A549 (cell line): ENCODE measurements around the gene FKTN. TPM values are rescaled to one million over a fixed set of nuclear protein-coding genes. Genes with fewer than 3 reads are reported as not detected.

ENCODE experiments used
- ATAC-seq, 2 experiments: fragments of 200-7000 bp in 1 of 2; fragments of >200 bp in 1 of 2; cut with Nextera tagmentation in 1 of 2; cut with Tn5 transposase in 1 of 2; 3 replicates each; pipeline versions ENCODE4 v1.8.0 to v1.9.1; 2018 to 2020; ENCODE audit warnings: mild to moderate bottlenecking in 1 of 2, moderate library complexity in 1 of 2
- CTCF ChIA-PET: fragments of 300-600 bp; sonication (Branson Sonifier 250); formaldehyde crosslinking; extraction: SDS; loops from one replicate; lab custom pipeline; 2021; ENCODE audit warnings: antibody characterized with exemption, inconsistent platforms; lab: Yijun Ruan, JAX
- POLR2A ChIA-PET: fragments of 350-600 bp; formaldehyde crosslinking; extraction: SDS; loops from one replicate; lab custom pipeline; 2021; ENCODE audit warnings: antibody characterized with exemption, inconsistent platforms; lab: Yijun Ruan, JAX
- DNase-seq, 2 experiments: peaks; one replicate each; pipeline versions ENCODE4 v3.0.0 to v3.0.0-alpha.2; 2011 to 2016; ENCODE audit warnings: low read depth in 1 of 2, low spot score in 1 of 2
- FAIRE-seq: peaks from 2 replicates; lab custom pipeline; 2011; peaks lifted over from hg19 to GRCh38; lab: Jason Lieb, UNC
- H3K27ac ChIP-seq, 2 experiments: fragments of >200 bp; sonication (Bioruptor Twin); formaldehyde crosslinking; 3 replicates each; pipeline ENCODE4 v1.5.1; 2016 to 2017
- H3K4me1 ChIP-seq: fragments of >200 bp; sonication (Bioruptor Twin); formaldehyde crosslinking; 3 replicates; pipeline ENCODE4 v1.6.1; 2016
- H3K4me2 ChIP-seq: fragments of >200 bp; sonication (Bioruptor Twin); formaldehyde crosslinking; 3 replicates; pipeline ENCODE4 v1.6.1; 2016
- H3K4me3 ChIP-seq: fragments of >200 bp; sonication (Bioruptor Twin); formaldehyde crosslinking; 3 replicates; pipeline ENCODE4 v1.5.1; 2016
- H3K9me3 ChIP-seq: fragments of >200 bp; sonication (Bioruptor Twin); formaldehyde crosslinking; 3 replicates; pipeline ENCODE4 v1.6.1; 2016
- CHD4 ChIP-seq: fragments of 200-600 bp; sonication (generic); IDR thresholded peaks from 2 replicates; pipeline ENCODE4 v1.6.1; 2016; ENCODE audit warnings: antibody characterized with exemption, mild to moderate bottlenecking, borderline replicate concordance
- CTCF ChIP-seq: fragments of >200 bp; sonication (Bioruptor Twin); formaldehyde crosslinking; IDR thresholded peaks from 3 replicates; pipeline ENCODE4 v1.5.1; 2016
- EHF ChIP-seq: fragments of 250-450 bp; sonication (Bioruptor Pico); IDR thresholded peaks from 2 replicates; pipeline ENCODE4 v1.5.0; 2020; ENCODE audit warnings: mild to moderate bottlenecking
- FOSB ChIP-seq: fragments of 250-450 bp; sonication (Bioruptor Pico); IDR thresholded peaks from 2 replicates; pipeline ENCODE4 v1.5.0; 2020; ENCODE audit warnings: mild to moderate bottlenecking, moderate library complexity
- FOXS1 ChIP-seq: fragments of 250-450 bp; sonication (Bioruptor Pico); IDR thresholded peaks from 2 replicates; pipeline ENCODE4 v1.5.0; 2020; ENCODE audit warnings: mild to moderate bottlenecking, moderate library complexity
- HDAC2 ChIP-seq: fragments of 200-600 bp; sonication (generic); IDR thresholded peaks from 2 replicates; pipeline ENCODE4 v1.6.1; 2016
- HES2 ChIP-seq: fragments of >200 bp; sonication (Bioruptor Twin); formaldehyde crosslinking; IDR thresholded peaks from 2 replicates; pipeline ENCODE4 v1.6.1; 2016
- HEYL ChIP-seq: fragments of 250-450 bp; sonication (Bioruptor Pico); IDR thresholded peaks from 2 replicates; pipeline ENCODE4 v1.8.0; 2021; ENCODE audit warnings: mild to moderate bottlenecking, moderate library complexity
- JUNB ChIP-seq: fragments of >200 bp; sonication (Bioruptor Twin); formaldehyde crosslinking; IDR thresholded peaks from 2 replicates; pipeline ENCODE4 v1.6.1; 2016
- MAFK ChIP-seq: fragments of 450-650 bp; IDR thresholded peaks from 2 replicates; pipeline ENCODE4 v1.6.1; 2014; ENCODE audit not compliant: partially characterized antibody
- POLR2A ChIP-seq: IDR thresholded peaks from 2 replicates; pipeline ENCODE4 v1.6.1; 2012; ENCODE audit warnings: mild to moderate bottlenecking, low read length
- RAD21 ChIP-seq, 2 experiments: fragments of >200 bp in 1 of 2; sonication (Bioruptor Twin) in 1 of 2; formaldehyde crosslinking in 1 of 2; IDR thresholded peaks in 1 of 2; conservative IDR thresholded peaks in 1 of 2; 2 replicates in 1 of 2; 3 replicates in 1 of 2; pipeline ENCODE4 v1.6.1; 2012 to 2018; ENCODE audit warnings: inconsistent platforms in 1 of 2
- RARB ChIP-seq: fragments of 250-450 bp; sonication (Bioruptor Pico); IDR thresholded peaks from 2 replicates; pipeline ENCODE4 v1.8.0; 2021; ENCODE audit warnings: mild to moderate bottlenecking, moderate library complexity
- RCOR1 ChIP-seq: fragments of 150-350 bp; IDR thresholded peaks from 2 replicates; pipeline ENCODE4 v1.6.1; 2014; ENCODE audit warnings: antibody characterized with exemption, low read length, low read depth
- RNF2 ChIP-seq: fragments of 200-600 bp; sonication (generic); IDR thresholded peaks from 2 replicates; pipeline ENCODE4 v1.6.1; 2016; ENCODE audit warnings: low read depth, mild to moderate bottlenecking, antibody characterized with exemption, moderate library complexity, borderline replicate concordance
- SMC3 ChIP-seq: fragments of >200 bp; sonication (Bioruptor Twin); formaldehyde crosslinking; IDR thresholded peaks from 3 replicates; pipeline ENCODE4 v1.6.1; 2018; ENCODE audit warnings: inconsistent platforms
- ZNF302 ChIP-seq: fragments of 250-450 bp; sonication (Bioruptor Pico); IDR thresholded peaks from 2 replicates; pipeline ENCODE4 v1.9.0; 2021; ENCODE audit warnings: inconsistent platforms, mild to moderate bottlenecking, moderate library complexity
- ZSCAN20 ChIP-seq: fragments of 250-450 bp; sonication (Bioruptor Pico); IDR thresholded peaks from 2 replicates; pipeline ENCODE4 v1.8.0; 2022; ENCODE audit warnings: mild to moderate bottlenecking, moderate library complexity
- WGBS: methylation state at CpG from one replicate; pipeline ENCODE4 v1.1.6; 2017; ENCODE audit errors: missing lambda C conversion rate; 5-methylcytosine and 5-hydroxymethylcytosine counted together
- polyA plus RNA-seq, 4 experiments: library from polyadenylated mRNA; depleted of rRNA in 3 of 4; stranded (reverse); fragments of >200 nt; fragmentation: RNase III in 1 of 4; extraction: RNeasy Plus Mini Kit Qiagen cat#74134 plus additional on column Dnase treatment in 1 of 4; gene quantifications; 2 replicates in 3 of 4; 3 replicates in 1 of 4; pipeline ENCODE4 v1.2.3, GENCODE V29; 2011 to 2017
- TF ChIP-seq, protein P1 (sequence below): fragments of >200 bp; sonication (Bioruptor Twin); formaldehyde crosslinking; IDR thresholded peaks from 3 replicates; pipeline ENCODE4 v1.6.1; 2016
- TF ChIP-seq, protein P2 (sequence below): fragments of 450-650 bp; IDR thresholded peaks from 2 replicates; pipeline ENCODE4 v1.6.1; 2014; ENCODE audit warnings: antibody characterized with exemption

Gene FKTN
- polyA plus RNA-seq, 2 of the 4 experiments (the other 2 are of a cell fraction), result 10.3 to 21.0 TPM

DNA sequence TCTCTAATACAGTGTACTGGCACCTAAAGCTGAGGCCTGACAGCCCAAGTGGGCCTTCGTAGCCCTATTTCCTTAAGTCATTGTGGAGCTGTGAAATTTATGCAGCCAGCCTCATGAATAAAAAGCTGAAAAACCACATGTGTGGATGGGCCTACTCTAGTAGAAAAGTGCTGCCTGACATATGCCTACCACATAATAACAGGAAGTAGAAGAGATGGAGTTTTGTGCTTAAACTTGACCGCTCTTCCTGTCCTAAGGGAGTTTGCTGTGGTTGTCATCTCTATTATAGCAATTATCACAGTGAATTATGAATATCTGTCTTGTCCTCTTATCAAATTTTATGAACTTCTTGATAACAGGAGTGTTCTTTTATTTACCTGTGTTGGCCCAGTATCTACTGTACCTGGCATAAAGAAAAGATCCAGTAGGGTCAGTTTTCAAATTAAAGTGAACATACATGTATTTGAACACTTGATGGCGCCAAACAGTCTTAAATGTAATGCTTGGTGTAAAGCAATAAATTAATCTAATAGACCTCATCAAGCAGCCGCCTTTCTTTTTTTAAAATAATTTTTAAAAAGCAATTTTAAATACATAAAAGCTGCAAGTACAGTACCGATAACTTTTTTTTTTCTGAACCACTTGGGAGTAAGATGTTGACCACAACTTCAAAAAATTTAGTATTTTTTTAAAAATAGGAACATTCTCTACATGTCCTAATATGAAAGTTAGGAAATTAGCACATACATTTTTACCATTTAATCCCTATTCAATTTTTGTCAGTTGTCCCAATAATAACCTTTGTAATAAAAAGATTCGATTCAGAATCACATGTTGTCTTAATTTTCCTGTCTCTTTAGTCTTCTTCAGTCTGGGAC, 51.0 kb downstream of the FKTN start:
- 38% methylated on average over 6 of the region's 6 CpGs for WGBS
- CTCF ChIA-PET, result interaction anchor here (0.6 to 1.8 kb wide), 20 partner anchors 10 to 1541 kb away, joined by 3 to 14 read pairs (median 4); no protein-coding TSS in a partner anchor

GRCh38 chr9:105621001-105621400, 63.1 kb downstream of the FKTN start:
- no peak overlapping the region for H3K27ac ChIP-seq

More for the DNA sequence above, 51.0 kb downstream of the FKTN start:
- Histone ChIP-seq H3K4me3 (no peak overlapping the region), H3K4me1 (no peaks in the 10 kb centered on the region), H3K4me2 (no peak overlapping the region), H3K27ac (no peak overlapping the region), H3K9me3 (no peaks in the 10 kb centered on the region)
- POLR2A ChIA-PET, result no interaction called here
- DNase-seq, result peak; percentile 36 to 52
- peak; percentile 70 to 86; a peak in 5 of 6 replicates for ATAC-seq
- peak; percentile 92 for FAIRE-seq
- TF ChIP-seq CTCF (peak; percentile 67), SMC3 (peak; percentile 42), RCOR1 (no peak), ZSCAN20 (CRISPR knock-in tag) (no peak), RAD21 (conservative IDR thresholded peaks at IDR 0.05 in 1 of 2, IDR thresholded peaks at IDR 0.05 in 1 of 2) (peak; percentile 58 to 69)
- TF ChIP-seq, protein P1, sequence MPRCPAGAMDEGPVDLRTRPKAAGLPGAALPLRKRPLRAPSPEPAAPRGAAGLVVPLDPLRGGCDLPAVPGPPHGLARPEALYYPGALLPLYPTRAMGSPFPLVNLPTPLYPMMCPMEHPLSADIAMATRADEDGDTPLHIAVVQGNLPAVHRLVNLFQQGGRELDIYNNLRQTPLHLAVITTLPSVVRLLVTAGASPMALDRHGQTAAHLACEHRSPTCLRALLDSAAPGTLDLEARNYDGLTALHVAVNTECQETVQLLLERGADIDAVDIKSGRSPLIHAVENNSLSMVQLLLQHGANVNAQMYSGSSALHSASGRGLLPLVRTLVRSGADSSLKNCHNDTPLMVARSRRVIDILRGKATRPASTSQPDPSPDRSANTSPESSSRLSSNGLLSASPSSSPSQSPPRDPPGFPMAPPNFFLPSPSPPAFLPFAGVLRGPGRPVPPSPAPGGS, result no peak

DNA sequence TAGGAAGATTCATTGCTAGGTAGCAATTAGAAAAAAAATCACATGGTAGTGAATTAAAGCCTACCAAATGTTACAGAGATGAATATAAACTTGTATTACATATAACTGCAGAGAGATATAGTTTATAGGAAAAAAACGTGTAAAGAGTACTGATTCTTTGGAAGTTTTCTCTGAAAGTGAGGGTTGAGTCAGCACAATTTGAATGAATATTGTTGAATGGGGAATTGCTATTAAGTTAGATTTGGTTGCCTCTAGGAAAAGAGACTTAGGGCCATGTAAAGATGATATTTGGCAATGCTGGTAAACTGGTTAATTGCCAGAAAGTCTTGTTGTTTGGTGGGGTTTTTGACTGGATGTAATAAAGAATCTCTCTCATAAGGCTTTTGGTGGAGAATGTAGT, 67.2 kb downstream of the FKTN start:
- POLR2A ChIA-PET, result no interaction called here

More at GRCh38 chr9:105621001-105621400, 63.1 kb downstream of the FKTN start:
- 91% methylated on average over 2 of the region's 2 CpGs for WGBS
- DNase-seq (no peak), ATAC-seq (no peak), FAIRE-seq (no peak)
- TF ChIP-seq, protein P1, result no peak
- TF ChIP-seq POLR2A, result no peak
- TF ChIP-seq HES2, result no peak
- TF ChIP-seq MAFK, result no peak
- TF ChIP-seq FOSB (CRISPR knock-in tag), result no peak
- TF ChIP-seq CHD4, result no peak
- no peak for TF ChIP-seq RNF2
- TF ChIP-seq, protein P2, sequence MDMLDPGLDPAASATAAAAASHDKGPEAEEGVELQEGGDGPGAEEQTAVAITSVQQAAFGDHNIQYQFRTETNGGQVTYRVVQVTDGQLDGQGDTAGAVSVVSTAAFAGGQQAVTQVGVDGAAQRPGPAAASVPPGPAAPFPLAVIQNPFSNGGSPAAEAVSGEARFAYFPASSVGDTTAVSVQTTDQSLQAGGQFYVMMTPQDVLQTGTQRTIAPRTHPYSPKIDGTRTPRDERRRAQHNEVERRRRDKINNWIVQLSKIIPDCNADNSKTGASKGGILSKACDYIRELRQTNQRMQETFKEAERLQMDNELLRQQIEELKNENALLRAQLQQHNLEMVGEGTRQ, result no peak
- TF ChIP-seq FOXS1 (CRISPR knock-in tag), result no peak
- no peak for TF ChIP-seq HDAC2
- no peak for TF ChIP-seq HEYL (CRISPR knock-in tag)
- no peak for TF ChIP-seq ZNF302 (CRISPR knock-in tag)
- TF ChIP-seq JUNB, result no peak
- TF ChIP-seq EHF (CRISPR knock-in tag), result no peak
- H3K4me2 ChIP-seq, result no peak overlapping the region
- ChIA-PET CTCF (interaction anchor here (2.5 kb wide), 1 partner anchor 12 kb away, joined by 13 read pairs; no protein-coding TSS in a partner anchor), POLR2A (no interaction called here)
- no peak overlapping the region for H3K4me3 ChIP-seq
- H3K9me3 ChIP-seq, result no peaks in the 10 kb centered on the region
- no peaks in the 10 kb centered on the region for H3K4me1 ChIP-seq

More for the DNA sequence above, 67.2 kb downstream of the FKTN start:
- DNase-seq, result no peak
- no peak overlapping the region for H3K4me2 ChIP-seq
- peak; percentile 35 for TF ChIP-seq MAFK
- TF ChIP-seq RCOR1, result no peak
- TF ChIP-seq RARB, result no peak
- TF ChIP-seq, all 56 proteins: peak for 1
- ATAC-seq (no peak), FAIRE-seq (no peak)
- CTCF ChIA-PET, result interaction anchor here (0.6 to 1.3 kb wide), 4 partner anchors 17 to 1464 kb away, joined by 3 read pairs; no protein-coding TSS in a partner anchor
- H3K4me1 ChIP-seq, result no peaks in the 10 kb centered on the region
- no peaks in the 10 kb centered on the region for H3K9me3 ChIP-seq
- 16% methylated on average over 1 of the region's 1 CpG for WGBS
- H3K27ac ChIP-seq, result no peak overlapping the region
- no peak overlapping the region for H3K4me3 ChIP-seq
